HL-60 (cell line): ENCODE measurements around the gene NFATC1.

ENCODE experiments used
- CTCF ChIP-seq: IDR thresholded peaks from one replicate; pipeline ENCODE4 v1.5.1; 2011; ENCODE audit warnings: low read length, control low read depth, inconsistent platforms; ENCODE audit not compliant: insufficient read depth
- GABPA ChIP-seq: IDR thresholded peaks from 2 replicates; pipeline ENCODE4 v1.6.1; 2012; ENCODE audit warnings: low read depth
- POLR2AphosphoS5 ChIP-seq: IDR thresholded peaks from 2 replicates; pipeline ENCODE4 v1.6.1; 2012; ENCODE audit warnings: low read depth
- REST ChIP-seq: IDR thresholded peaks from 2 replicates; pipeline ENCODE4 v1.6.1; 2012; ENCODE audit warnings: low read depth; ENCODE audit not compliant: insufficient replicate concordance
- SPI1 ChIP-seq: IDR thresholded peaks from 2 replicates; pipeline ENCODE4 v1.6.1; 2012; ENCODE audit warnings: low read depth, mild to moderate bottlenecking, borderline replicate concordance

GRCh38 chr18:79558196-79558932 is 162.6 kb downstream of the NFATC1 start:
- no peak for TF ChIP-seq CTCF
- no peak for TF ChIP-seq POLR2AphosphoS5
- no peak for TF ChIP-seq GABPA
- TF ChIP-seq REST, result no peak
- no peak for TF ChIP-seq SPI1
